HUES6 (cell line): ENCODE measurements around the gene NINJ2.

Experiments
- H3K27ac ChIP-seq: 2 replicates; pipeline ENCODE4 v1.7.0; 2013; ENCODE audit warnings: low read depth, mild to moderate bottlenecking, low read length, inconsistent platforms
- H3K27me3 ChIP-seq: 2 replicates; pipeline ENCODE4 v1.6.1; 2013; ENCODE audit warnings: low read length; ENCODE audit not compliant: control insufficient read depth, insufficient read depth
- H3K36me3 ChIP-seq: 2 replicates; pipeline ENCODE4 v1.6.1; 2013; ENCODE audit warnings: low read length; ENCODE audit not compliant: control insufficient read depth, insufficient read depth
- H3K4me1 ChIP-seq: 2 replicates; pipeline ENCODE4 v1.6.1; 2013; ENCODE audit warnings: low read length; ENCODE audit not compliant: control insufficient read depth, insufficient read depth
- H3K4me3 ChIP-seq: 2 replicates; pipeline ENCODE4 v1.5.1; 2013; ENCODE audit warnings: low read depth, low read length
- H3K9ac ChIP-seq: one replicate; pipeline ENCODE4 v1.6.1; 2013; ENCODE audit warnings: mild to moderate bottlenecking, low read length
- H3K9me3 ChIP-seq: 2 replicates; pipeline ENCODE4 v1.6.1; 2013; ENCODE audit warnings: low read depth, low read length; ENCODE audit not compliant: control insufficient read depth, insufficient read depth

NINJ2 gene

GRCh38 chr12:572532-572899, 90.7 kb downstream of the NINJ2 start:
- Histone ChIP-seq H3K27me3 (peaks cover 13% of the 10 kb centered on the region), H3K9me3 (no peaks in the 10 kb centered on the region), H3K4me1 (peaks cover 18% of the 10 kb centered on the region), H3K9ac (no peak overlapping the region), H3K4me3 (no peak overlapping the region), H3K36me3 (no peaks in the 10 kb centered on the region), H3K27ac (no peak overlapping the region)

DNA sequence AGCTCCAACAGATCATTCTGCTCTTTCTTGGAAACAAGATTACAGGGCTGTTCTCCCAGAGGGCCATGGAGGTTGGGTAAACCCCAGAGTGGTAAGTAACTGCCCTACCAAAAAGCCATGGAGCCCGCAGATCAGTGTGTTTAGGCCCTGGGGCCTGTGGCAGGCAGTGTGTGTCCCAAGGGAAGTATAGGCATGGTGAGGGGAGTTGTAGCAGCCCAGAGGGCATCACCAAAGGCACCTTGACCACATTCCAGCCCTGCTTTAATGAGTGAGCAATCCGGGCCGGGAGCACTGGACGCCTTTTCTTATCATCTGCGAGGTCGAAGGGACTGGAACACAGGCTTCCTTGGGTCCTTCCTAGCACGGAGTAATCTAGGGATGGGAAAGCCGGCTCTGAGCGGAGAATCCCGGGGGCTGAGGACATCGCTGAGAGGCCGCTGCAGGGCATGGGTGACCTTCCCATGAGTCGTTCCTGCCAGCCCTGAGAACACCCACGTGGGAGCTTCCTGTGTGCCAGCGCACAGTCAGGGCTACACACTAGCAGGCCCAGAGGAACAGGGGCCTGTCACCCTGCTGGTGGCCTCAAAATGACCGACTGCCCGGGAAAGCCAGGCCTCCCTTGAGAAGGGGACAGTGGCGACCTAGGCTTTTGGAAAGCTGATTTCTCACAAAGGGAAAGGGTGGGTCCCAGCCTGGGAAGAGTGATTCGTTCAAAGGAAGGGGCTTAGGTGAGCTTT, 91.3 kb downstream of the NINJ2 start:
- no peaks in the 10 kb centered on the region for H3K9me3 ChIP-seq
- H3K27me3 ChIP-seq: peaks cover 11% of the 10 kb centered on the region
- no peak overlapping the region for H3K4me3 ChIP-seq
- H3K36me3 ChIP-seq: no peaks in the 10 kb centered on the region
- H3K27ac ChIP-seq: no peak overlapping the region
- peaks cover 18% of the 10 kb centered on the region for H3K4me1 ChIP-seq
- H3K9ac ChIP-seq: no peak overlapping the region

- peak overlapping the region; percentile 85 for H3K4me3 ChIP-seq
- no peak overlapping the region; the same call in 1 of the 2 replicates for H3K27ac ChIP-seq
- H3K4me1 ChIP-seq: peaks cover 18% of the 10 kb centered on the region
- H3K9me3 ChIP-seq: no peaks in the 10 kb centered on the region
- H3K36me3 ChIP-seq: no peaks in the 10 kb centered on the region
- H3K9ac ChIP-seq: peak overlapping the region; percentile 65
- peaks cover 4% of the 10 kb centered on the region; the same call in 1 of the 2 replicates for H3K27me3 ChIP-seq
Measured at GRCh38 chr12:570921-571794, 92.1 kb downstream of the NINJ2 start.

DNA sequence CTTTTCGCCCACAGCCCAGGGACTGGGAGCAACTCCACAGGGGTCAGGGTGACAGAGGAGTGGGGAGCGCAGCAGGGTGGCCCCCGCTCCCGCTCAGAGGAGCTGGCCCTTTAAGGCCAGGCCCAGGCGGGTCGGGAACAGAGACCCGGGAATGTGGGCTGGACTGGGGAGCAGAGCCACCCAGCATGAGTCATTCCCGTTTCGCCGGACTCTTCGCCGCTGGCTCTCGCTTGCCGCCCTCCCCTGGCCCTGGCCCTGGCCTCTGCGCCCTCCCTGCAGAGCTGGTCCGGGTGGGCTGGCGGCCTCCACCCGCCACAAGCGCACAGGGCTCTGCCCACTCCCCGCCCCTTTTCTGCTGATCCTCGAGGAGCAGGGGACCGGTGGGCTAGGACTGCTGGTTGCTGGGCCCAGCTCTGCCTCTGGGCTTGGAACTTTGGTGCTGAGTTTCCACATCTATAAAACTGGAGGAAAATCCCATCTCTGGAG, 92.8 kb downstream of the NINJ2 start:
- peak overlapping the region; percentile 65 for H3K9ac ChIP-seq
- peak overlapping the region; percentile 85 for H3K4me3 ChIP-seq
- H3K36me3 ChIP-seq: no peaks in the 10 kb centered on the region
- H3K9me3 ChIP-seq: no peaks in the 10 kb centered on the region
- peaks cover 4% of the 10 kb centered on the region; the same call in 1 of the 2 replicates for H3K27me3 ChIP-seq
- H3K4me1 ChIP-seq: peaks cover 14% of the 10 kb centered on the region; the same call in 1 of the 2 replicates
- no peak overlapping the region; the same call in 1 of the 2 replicates for H3K27ac ChIP-seq

GRCh38 chr12:569803-570434, 93.3 kb downstream of the NINJ2 start:
- Histone ChIP-seq H3K9ac (peak overlapping the region; percentile 65), H3K27me3 (0 out of 2 replicates have a peak, but pooled peaks cover 4% of the 10 kb centered on the region), H3K36me3 (no peaks in the 10 kb centered on the region), H3K27ac (no peak overlapping the region), H3K4me1 (peaks cover 14% of the 10 kb centered on the region; the same call in 1 of the 2 replicates), H3K9me3 (no peaks in the 10 kb centered on the region), H3K4me3 (peak overlapping the region; percentile 85)

DNA sequence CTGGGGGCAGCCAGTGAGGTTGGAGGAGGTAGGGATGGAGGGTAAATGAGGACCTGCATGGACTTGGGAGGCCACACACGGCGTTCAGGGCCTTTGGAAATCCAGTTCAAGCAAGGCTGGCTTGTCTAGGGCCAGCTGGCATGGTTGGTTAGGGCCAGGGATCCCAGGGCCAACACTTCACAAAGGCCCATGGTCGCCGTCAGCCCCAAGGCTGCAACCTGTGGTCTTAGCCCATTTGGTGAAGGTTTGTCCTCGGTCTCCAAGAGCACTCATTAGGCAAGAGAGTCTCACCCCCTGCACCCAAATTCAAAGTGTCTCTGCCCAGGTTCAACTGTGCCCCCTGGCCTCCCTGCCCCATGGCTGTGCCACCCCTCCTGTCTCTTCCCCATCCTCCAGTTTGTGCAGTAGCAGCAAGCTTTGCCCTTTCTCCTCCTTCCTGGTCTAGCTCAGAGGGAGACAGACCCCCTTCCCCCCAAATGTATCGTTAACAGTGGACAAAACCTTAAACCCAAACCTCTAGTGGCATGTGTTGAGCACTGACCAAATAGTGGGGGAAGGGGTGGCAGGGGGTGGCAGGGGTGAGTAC, 94.1 kb downstream of the NINJ2 start:
- H3K9me3 ChIP-seq: no peaks in the 10 kb centered on the region
- H3K27me3 ChIP-seq: 0 out of 2 replicates have a peak, but pooled peaks cover 4% of the 10 kb centered on the region
- H3K27ac ChIP-seq: no peak overlapping the region
- peaks cover 14% of the 10 kb centered on the region; the same call in 1 of the 2 replicates for H3K4me1 ChIP-seq
- no peak overlapping the region for H3K9ac ChIP-seq
- no peaks in the 10 kb centered on the region for H3K36me3 ChIP-seq
- H3K4me3 ChIP-seq: peak overlapping the region; percentile 85

DNA sequence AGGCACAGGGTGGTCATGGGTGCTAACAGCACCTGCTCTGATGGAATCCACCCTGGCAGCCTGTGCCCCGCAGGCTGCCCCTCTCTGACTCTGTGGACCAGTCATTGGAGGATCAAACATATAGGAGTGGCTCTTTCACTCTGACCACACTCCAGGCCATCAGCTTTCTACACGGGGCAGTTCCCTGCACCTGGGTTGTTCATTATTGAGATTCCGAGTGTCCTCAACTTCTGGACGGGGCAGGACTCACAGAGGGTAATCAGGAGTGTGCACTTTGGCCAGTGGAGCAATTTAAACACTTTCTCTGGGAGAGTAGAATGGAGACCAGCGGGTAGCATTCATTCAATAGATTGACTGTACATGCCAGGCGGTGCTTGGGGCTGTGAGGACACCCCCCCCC, 94.8 kb downstream of the NINJ2 start:
- Histone ChIP-seq H3K4me3 (no peak overlapping the region), H3K27ac (no peak overlapping the region), H3K9ac (no peak overlapping the region), H3K9me3 (no peaks in the 10 kb centered on the region), H3K27me3 (0 out of 2 replicates have a peak, but pooled peaks cover 4% of the 10 kb centered on the region), H3K4me1 (peaks cover 14% of the 10 kb centered on the region; the same call in 1 of the 2 replicates), H3K36me3 (no peaks in the 10 kb centered on the region)

DNA sequence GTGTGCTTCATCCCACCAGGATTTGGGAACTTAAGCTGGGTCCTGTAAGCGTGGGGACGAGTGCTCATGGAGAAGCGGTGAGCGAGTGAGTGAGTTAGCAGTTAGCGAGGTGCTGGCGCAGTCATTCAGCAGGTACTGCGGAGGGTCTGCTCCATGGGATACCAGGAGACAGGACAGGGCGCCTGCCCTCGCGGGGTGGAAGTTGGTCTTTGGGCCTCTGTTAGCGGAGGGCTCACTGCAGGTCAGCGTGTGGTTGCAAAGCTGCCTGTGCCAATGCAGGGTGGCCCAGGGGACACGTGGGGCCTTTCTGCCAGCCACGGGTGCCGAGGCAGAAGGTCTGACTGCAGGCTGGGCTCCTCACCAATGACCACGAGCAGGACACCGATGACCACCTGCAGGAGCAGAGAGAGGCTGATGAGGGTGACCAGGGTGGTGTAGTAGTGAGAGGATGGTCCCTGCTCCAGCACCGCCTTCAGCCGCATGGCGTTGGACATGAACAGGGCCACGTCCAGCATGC, 97.6 kb downstream of the NINJ2 start:
- Histone ChIP-seq H3K36me3 (no peaks in the 10 kb centered on the region), H3K27ac (no peak overlapping the region), H3K9me3 (no peaks in the 10 kb centered on the region), H3K9ac (no peak overlapping the region), H3K4me3 (no peak overlapping the region), H3K4me1 (no peaks in the 10 kb centered on the region; the same call in 1 of the 2 replicates), H3K27me3 (0 out of 2 replicates have a peak, but pooled peaks cover 4% of the 10 kb centered on the region)

- Histone ChIP-seq H3K27me3 (0 out of 2 replicates have a peak, but pooled peaks cover 4% of the 10 kb centered on the region), H3K9ac (no peak overlapping the region), H3K27ac (no peak overlapping the region), H3K4me1 (no peaks in the 10 kb centered on the region; the same call in 1 of the 2 replicates), H3K4me3 (no peak overlapping the region), H3K36me3 (no peaks in the 10 kb centered on the region), H3K9me3 (no peaks in the 10 kb centered on the region)
Measured at GRCh38 chr12:565161-565560, 98.1 kb downstream of the NINJ2 start.

DNA sequence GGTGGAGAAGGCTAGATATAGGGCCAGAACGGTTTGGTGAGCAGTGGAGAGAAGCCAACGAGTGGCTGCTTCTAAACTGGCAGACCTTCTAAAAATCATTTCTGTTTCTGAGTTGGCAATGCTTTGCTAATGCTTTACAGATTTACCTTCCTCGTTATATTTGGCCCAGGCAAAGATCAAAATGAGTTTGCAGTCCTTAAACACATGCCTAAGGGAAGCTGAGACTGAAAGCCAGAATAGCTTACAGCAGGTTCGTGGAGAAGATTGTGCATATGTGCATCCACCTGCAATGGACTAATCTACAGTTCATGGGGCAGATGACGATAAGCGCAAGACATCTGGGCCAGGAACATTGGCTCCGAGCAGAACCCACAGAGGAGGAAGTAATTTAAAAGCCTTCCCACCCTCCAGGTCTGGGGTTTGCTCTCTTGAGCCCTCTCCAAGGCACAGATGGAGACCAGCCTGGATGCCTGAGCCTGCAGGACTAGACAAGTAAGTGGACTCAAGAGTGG, 99.4 kb downstream of the NINJ2 start:
- Histone ChIP-seq H3K4me1 (no peaks in the 10 kb centered on the region; the same call in 1 of the 2 replicates), H3K27ac (no peak overlapping the region), H3K4me3 (no peak overlapping the region), H3K27me3 (no peaks in the 10 kb centered on the region), H3K9me3 (no peaks in the 10 kb centered on the region), H3K9ac (no peak overlapping the region), H3K36me3 (0 out of 2 replicates have a peak, but pooled peaks cover 2% of the 10 kb centered on the region)
